Measurements from ENCODE around the gene PARP8. TPM values are rescaled to one million over a fixed set of nuclear protein-coding genes. Genes with fewer than 3 reads are reported as not detected.

PARP8 gene
- total and polyA plus RNA-seq, 2 of the 8 experiments (the other 6 are each of a cell fraction or from before 2014, with no cell fraction given) = 16.6 to 30.6 TPM

GRCh38 chr5:50646591-50646990, 19.8 kb upstream of the PARP8 start:
- no peaks in the 10 kb centered on the region for H3K79me2 ChIP-seq (ENCODE audit: control insufficient read depth in 1 of 2, insufficient read depth in 2 of 2, low read length in 2 of 2)
- DNase-seq (ENCODE audit: low read depth in 1 of 2, low spot score in 2 of 2) (no peak), FAIRE-seq (no peak)
- H3K4me3 ChIP-seq (ENCODE audit: extremely low read depth in 1 of 4, insufficient read depth in 2 of 4, low read depth in 3 of 4, low read length in 4 of 4) = no peak overlapping the region
- no peak overlapping the region for H2BK12ac ChIP-seq (ENCODE audit: low read depth, low read length)
- no peak overlapping the region for H4K8ac ChIP-seq (ENCODE audit: extremely low read depth, insufficient read depth, low read length)
- H2AK5ac ChIP-seq (ENCODE audit: low read depth, low read length) = no peak overlapping the region
- no peak overlapping the region for H3K4me2 ChIP-seq (ENCODE audit: insufficient read depth in 1 of 2, low read depth in 2 of 2, low read length in 2 of 2)
- H2AFZ ChIP-seq (ENCODE audit: low read length) = no peak overlapping the region
- WGBS, 2 experiments (ENCODE audit: extremely low coverage in 1 of 2, insufficient coverage in 1 of 2, insufficient read length in 1 of 2, insufficient replicate concordance in 2 of 2, low coverage in 1 of 2, low lambda C conversion rate in 2 of 2, missing lambda C conversion rate in 1 of 2) = 86% methylated on average over 3 of the region's 3 CpGs; no CpG with 5 or more reads in 1 of the 2 experiments
- H3K27ac ChIP-seq (ENCODE audit: low read depth, low read length) = no peak overlapping the region
- H3K9me3 ChIP-seq (ENCODE audit: insufficient read depth in 2 of 2, low read depth in 1 of 2, low read length in 1 of 2) = no peaks in the 10 kb centered on the region
- no peak overlapping the region for H2BK20ac ChIP-seq (ENCODE audit: low read length)
- no peaks in the 10 kb centered on the region for H3K23me2 ChIP-seq (ENCODE audit: low read depth, low read length)
- H3K23ac ChIP-seq (ENCODE audit: insufficient read length) = no peak overlapping the region
- ChIA-PET CTCF (ENCODE audit: partially characterized antibody) (no interaction called here), POLR2A (ENCODE audit: partially characterized antibody) (interaction anchor here (1.3 kb wide), 1 partner anchor 20 kb away, joined by 4 read pairs; the partner anchor contains the start of gene PARP8)
- H3K79me1 ChIP-seq (ENCODE audit: low read depth, low read length) = no peaks in the 10 kb centered on the region
- no peak overlapping the region for H2BK120ac ChIP-seq (replicated peaks; ENCODE audit: low read depth, low read length)
- no peak overlapping the region for H4K91ac ChIP-seq (replicated peaks; ENCODE audit: insufficient read length, low read length)
- H3K36me3 ChIP-seq (ENCODE audit: control insufficient read depth in 2 of 4, insufficient read depth in 4 of 4, low read length in 3 of 4) = no peaks in the 10 kb centered on the region
- H3K4ac ChIP-seq (replicated peaks; ENCODE audit: insufficient read length, low read depth, low read length) = no peak overlapping the region
- H3K4me1 ChIP-seq (replicated peaks in 1 of 4; ENCODE audit: control insufficient read depth in 3 of 4, insufficient read depth in 4 of 4, low read length in 3 of 4) = no peaks in the 10 kb centered on the region
- no peak overlapping the region for H3K14ac ChIP-seq (ENCODE audit: insufficient read length)
- no peak overlapping the region for H4K5ac ChIP-seq (ENCODE audit: insufficient read length, low read depth, low read length)
- no peaks in the 10 kb centered on the region for H4K20me1 ChIP-seq (replicated peaks in 1 of 2; ENCODE audit: control insufficient read depth in 1 of 2, insufficient read depth in 2 of 2, low read length in 2 of 2)
- H3K18ac ChIP-seq (ENCODE audit: extremely low read depth, low read length) = no peak overlapping the region
- H3K27me3 ChIP-seq (replicated peaks in 1 of 4; ENCODE audit: control insufficient read depth in 3 of 4, extremely low read depth in 1 of 4, insufficient read depth in 3 of 4, low read length in 3 of 4) = no peaks in the 10 kb centered on the region
- no peak overlapping the region for H3K56ac ChIP-seq (replicated peaks; ENCODE audit: insufficient read length, low read depth, low read length)
- H3K9ac ChIP-seq (replicated peaks in 1 of 4; ENCODE audit: extremely low read depth in 1 of 4, low read depth in 3 of 4, low read length in 3 of 4) = no peak overlapping the region
- no peak overlapping the region for H2BK15ac ChIP-seq (ENCODE audit: low read length)
- no peak overlapping the region for H2BK5ac ChIP-seq (ENCODE audit: low read depth, low read length)
- TF ChIP-seq SP2 (IDR thresholded peaks at IDR 0.05; ENCODE audit: low read length) (no peak), YY1 (IDR thresholded peaks at IDR 0.05; ENCODE audit: low read depth, low read length) (no peak), JUND (IDR thresholded peaks at IDR 0.05; ENCODE audit: low read length) (no peak), POU5F1 (IDR thresholded peaks at IDR 0.05; ENCODE audit: low read depth, low read length) (no peak)

Data from H1 (cell line).